Measurements from ENCODE around the gene SUPT16H. TPM values are rescaled to one million over a fixed set of nuclear protein-coding genes. Genes with fewer than 3 reads are reported as not detected.
"Not testable (repeated sequence)": the region's sequence is repeated elsewhere in the genome, so short reads cannot be mapped to it uniquely, and the experiment has no call there.

Gene SUPT16H
- 98.9 and 125 TPM in 2 replicates for total RNA-seq

GRCh38 chr14:21383848-21384493 lies at the start of gene SUPT16H:
SUPT16H (minus strand) TSS chr14:21384019; CDS start chr14:21383927, 92 bp downstream.
- peak; percentile 86 for DNase-seq (ENCODE audit: low read depth, low spot score)

- DNase-seq (ENCODE audit: low read depth, low spot score) = no peak
These were observed 47.3 kb upstream of the SUPT16H start for GRCh38 chr14:21431126-21431525.

- no peak for DNase-seq (ENCODE audit: low read depth, low spot score)
These were observed 45.1 kb upstream of the SUPT16H start for GRCh38 chr14:21428930-21429329.

GRCh38 chr14:21426692-21427091 lies 42.9 kb upstream of the SUPT16H start:
- DNase-seq (ENCODE audit: low read depth, low spot score) = no peak

GRCh38 chr14:21419528-21419927 lies 35.7 kb upstream of the SUPT16H start:
- no peak for DNase-seq (ENCODE audit: low read depth, low spot score)

- DNase-seq (ENCODE audit: low read depth, low spot score) = no peak
These were observed 31.5 kb upstream of the SUPT16H start for GRCh38 chr14:21415329-21415728.

- DNase-seq (ENCODE audit: low read depth, low spot score) = no peak
These were observed 30.4 kb upstream of the SUPT16H start for GRCh38 chr14:21414137-21414631.

- no peak for DNase-seq (ENCODE audit: low read depth, low spot score)
These were observed 24.3 kb upstream of the SUPT16H start for GRCh38 chr14:21408147-21408546.

GRCh38 chr14:21406213-21406612 lies 22.4 kb upstream of the SUPT16H start:
- DNase-seq (ENCODE audit: low read depth, low spot score) = no peak

- peak; percentile 66 for DNase-seq (ENCODE audit: low read depth, low spot score)
These were observed 21.3 kb upstream of the SUPT16H start for GRCh38 chr14:21405097-21405496.

- DNase-seq (ENCODE audit: low read depth, low spot score) = no peak
These were observed 15.6 kb upstream of the SUPT16H start for GRCh38 chr14:21399311-21399870.

GRCh38 chr14:21398901-21399300 lies 15.1 kb upstream of the SUPT16H start:
- no peak for DNase-seq (ENCODE audit: low read depth, low spot score)

GRCh38 chr14:21395450-21395849 lies 11.6 kb upstream of the SUPT16H start:
- no peak for DNase-seq (ENCODE audit: low read depth, low spot score)

- DNase-seq (ENCODE audit: low read depth, low spot score) = no peak
These were observed 1.5 kb upstream of the SUPT16H start for GRCh38 chr14:21385188-21385904.

- DNase-seq (ENCODE audit: low read depth, low spot score) = no peak
These were observed 654 bp upstream of the SUPT16H start for GRCh38 chr14:21384494-21384851.

GRCh38 chr14:21382886-21383847 lies 652 bp downstream of the SUPT16H start:
- DNase-seq (ENCODE audit: low read depth, low spot score) = no peak

GRCh38 chr14:21382095-21382494 lies 1.7 kb downstream of the SUPT16H start:
- DNase-seq (ENCODE audit: low read depth, low spot score) = no peak

GRCh38 chr14:21379338-21379737 lies 4.5 kb downstream of the SUPT16H start:
- no peak for DNase-seq (ENCODE audit: low read depth, low spot score)

- DNase-seq (ENCODE audit: low read depth, low spot score) = no peak
These were observed 9.8 kb downstream of the SUPT16H start for GRCh38 chr14:21373980-21374379.

- DNase-seq (ENCODE audit: low read depth, low spot score) = not testable (repeated sequence)
These were observed 11.0 kb downstream of the SUPT16H start for GRCh38 chr14:21372814-21373213.

GRCh38 chr14:21369949-21370679 lies 13.7 kb downstream of the SUPT16H start:
- no peak for DNase-seq (ENCODE audit: low read depth, low spot score)

All from pulmonary artery endothelial cell (primary cell).